ENCODE measurements around the gene FHAD1.

The FHAD1 gene

DNA sequence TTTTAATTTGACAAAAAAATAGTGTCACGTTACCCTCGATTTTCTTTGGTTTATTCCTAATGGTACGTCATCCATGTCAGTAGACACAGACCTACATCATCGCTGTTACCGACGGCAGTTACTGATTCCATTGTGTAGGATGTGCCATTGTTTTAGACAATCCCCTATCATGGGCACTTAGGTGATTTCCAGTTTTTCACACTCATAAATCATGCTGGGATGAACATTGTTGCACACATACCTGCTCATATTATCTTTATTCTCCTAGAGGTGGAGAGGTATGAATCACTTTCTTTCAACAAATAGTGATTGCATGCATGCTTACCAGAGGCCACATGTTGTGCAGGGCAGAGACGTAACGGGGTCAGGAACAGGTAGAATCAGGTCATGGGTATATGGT is 83.0 kb downstream of the FHAD1 start:
- DNase-seq = no peak

DNA sequence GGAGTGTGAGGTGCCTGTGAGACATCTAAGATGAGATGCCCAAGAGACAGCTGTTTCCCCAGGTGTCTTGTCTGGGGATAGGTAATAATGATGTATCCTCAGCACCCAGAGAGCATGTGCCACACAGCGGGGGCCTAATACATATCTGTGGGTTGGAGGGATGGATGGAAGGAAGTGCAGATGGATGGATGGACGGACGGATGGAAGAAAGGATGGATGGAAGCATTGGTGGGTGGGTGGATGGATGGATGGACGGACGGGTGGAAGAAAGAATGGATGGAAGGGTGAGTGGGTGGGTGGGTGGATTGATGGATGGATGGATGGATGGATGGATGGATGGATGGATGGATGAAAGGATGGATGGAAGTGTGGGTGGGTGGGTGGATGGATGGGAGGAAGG is 84.2 kb downstream of the FHAD1 start:
- no peak for DNase-seq

DNA sequence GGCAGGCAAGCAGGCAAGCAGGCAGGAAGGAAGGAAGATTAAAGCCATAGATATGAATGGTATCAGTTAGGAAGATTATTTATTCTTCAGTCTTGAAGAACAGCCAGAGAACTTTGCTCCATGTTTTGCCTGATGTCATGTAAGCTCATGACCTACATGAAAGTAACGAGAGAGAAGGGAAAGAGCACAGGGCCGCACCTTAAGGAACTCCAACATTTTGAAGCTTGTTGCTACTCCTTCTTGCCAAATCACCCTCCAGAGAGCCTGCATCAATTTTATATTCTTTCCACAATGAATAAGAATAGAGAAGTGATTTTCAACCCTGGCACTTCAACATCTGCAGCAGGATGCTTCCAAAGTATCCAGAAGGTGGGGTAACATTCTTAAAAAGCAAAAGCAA is 84.7 kb downstream of the FHAD1 start:
- DNase-seq = no peak

DNA sequence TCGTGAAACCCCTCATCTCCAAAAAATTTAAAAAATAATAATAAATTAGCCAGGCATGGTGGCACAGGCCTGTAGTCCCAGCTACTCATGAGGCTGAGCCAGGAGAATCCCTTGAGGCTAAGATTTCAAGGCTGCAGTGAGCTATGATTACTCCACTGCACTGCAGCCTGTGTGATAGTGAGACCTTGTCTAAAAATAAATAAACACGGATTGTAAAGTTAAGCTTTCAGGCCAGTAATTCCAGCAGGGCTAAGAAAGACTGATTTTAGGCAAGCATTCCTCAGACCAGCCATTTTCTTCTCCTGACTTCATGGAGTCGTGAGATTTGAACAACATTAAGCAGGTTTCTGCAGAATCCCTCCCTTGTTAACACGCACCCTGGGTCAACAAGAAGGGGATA is 85.5 kb downstream of the FHAD1 start:
- no peak for DNase-seq

DNA sequence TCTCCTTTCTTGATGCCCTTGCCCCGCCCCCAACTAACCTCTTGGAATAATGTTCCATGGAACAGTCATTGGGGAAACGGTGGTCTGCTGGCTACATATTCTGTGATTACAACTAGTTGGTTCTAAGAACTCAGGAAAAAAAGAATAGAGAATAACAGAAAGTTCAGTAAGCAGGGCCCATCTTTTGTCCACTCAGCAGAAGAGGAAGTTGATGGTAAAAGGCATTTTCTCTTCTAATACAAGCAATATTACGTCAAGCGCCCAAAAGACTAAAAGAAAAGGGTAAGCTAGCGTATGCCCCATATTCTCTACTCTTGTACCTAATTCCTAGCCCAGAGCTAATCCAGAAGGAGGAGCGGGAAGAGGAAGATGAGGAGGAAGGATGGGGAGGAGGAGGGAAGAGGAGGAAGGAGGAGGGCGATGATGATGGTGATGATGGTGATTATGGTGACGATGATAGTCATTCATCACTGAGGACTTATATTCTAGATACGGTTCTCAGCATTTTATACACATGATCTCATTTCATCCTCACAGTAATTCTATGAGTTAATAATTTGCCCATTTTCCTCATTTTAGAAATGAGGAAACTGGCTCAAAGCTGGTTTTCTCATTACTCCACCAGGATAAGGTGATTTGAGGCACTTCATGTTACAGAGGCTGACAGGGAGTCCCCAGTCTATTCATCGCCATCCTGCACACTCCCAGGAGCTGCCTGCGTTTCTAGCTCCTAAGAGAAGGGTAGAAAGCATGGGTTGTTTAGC is 86.1 kb downstream of the FHAD1 start:
- DNase-seq = no peak

DNA sequence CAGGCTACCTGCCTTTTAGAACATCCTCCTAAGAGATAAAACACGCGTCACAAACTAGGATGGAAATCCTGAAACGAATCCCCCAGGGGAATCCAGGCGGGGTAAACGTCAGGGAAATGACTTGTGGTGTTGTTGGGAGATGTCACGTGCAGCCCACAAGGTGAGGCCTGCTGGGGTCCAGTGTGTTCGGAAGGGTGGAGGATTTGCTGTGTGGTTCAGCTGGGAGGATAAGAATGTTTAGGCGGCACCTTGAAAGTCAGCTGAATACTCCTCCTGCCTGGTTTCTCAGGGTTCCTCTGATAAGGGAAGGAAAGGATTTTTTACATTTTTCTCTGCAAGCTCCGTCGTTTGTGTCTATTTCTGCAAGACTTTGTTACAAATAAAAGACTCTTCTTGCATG is 88.0 kb downstream of the FHAD1 start:
- DNase-seq = no peak

DNA sequence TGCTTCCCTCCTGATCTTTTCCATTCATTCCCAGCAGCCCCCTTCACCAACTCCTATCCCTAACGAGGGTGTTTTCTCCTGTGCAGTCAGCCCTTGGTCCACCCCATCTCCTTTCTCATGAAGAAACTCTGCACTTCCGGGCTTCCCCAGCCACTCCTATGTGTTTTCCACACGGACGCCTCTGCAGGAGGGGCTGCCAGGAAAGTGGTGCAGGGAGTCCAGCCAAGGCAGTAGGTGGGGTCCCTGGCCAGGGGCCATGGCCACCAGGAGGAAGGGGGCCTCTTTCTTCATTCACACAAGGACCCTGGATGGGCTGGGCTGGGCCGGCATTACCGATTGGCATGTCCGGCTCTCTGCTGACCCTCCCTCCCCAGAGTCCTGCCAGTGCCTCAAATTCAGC is 89.8 kb downstream of the FHAD1 start:
- DNase-seq = no peak

DNA sequence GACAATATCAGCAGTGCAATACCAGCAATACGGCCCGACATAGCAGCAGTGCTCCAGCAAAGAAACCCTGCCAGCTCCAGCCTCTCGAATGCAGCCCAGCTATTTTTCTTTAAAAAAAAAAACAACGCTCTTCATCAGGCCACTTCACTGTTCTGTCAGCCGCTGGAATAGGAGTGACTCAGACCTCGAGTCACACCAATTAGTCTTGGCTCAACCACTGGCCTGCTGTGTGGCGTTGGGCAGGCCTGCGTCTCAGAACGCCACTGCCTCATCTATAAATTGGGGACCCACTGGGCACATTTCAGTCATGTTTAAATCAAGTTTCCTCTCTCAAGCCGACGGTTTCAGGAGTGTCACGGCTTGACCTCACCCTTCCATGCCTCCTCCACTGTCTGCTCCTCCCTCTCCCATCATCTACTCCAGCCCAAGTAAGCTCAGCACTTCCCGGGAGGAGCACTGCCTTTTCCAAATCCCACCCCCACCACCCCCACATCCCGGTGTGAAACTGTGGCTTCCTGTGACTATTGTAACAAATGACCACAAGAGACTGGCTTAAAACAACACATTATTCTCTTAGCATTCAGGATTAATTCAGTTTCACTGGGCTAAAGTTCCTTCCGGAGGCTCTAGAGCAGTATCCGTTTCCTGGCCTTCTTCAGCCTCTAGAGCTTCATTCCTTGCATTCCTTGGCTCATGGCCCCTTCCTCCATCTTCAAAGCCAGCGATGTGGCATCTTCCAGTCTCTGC is 90.8 kb downstream of the FHAD1 start:
- no peak for DNase-seq

DNA sequence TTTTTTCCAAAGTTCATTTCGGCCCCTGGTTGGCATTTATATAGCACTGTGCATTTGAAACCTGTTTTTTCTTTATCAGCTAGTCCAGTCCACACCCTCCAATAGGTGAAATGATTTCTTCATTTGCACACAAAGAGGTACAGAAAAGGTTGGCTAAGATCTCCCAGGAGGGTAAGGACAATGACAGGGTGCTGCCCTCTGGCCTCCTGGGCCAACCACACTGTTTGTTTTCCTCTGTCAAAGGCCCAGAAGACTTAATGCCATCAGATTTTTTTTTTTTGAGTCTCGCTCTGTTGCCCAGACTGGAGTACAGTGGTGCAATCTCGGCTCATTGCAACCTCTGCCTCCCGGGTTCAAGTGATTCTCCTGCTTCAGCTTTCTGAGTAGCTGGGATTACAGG is 92.5 kb downstream of the FHAD1 start:
- DNase-seq = no peak

DNA sequence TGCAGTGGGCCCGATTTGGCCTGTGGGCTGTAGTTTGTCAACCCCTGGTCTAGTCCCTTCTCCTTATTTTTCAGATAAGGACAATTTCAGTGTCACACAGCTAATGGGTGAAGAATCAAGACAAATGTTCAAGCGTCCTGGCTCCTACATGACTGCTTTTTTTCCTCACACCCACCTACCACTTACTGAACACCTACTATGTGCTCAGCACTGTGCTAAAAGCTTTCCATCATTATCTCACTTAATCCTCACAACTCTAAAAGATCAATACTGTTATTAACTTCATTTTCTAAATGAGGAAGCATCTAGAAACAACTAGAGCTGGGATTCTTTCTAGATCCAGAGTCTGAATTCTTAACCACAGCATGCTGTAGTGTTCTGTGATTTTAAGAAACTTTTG is 94.2 kb downstream of the FHAD1 start:
- DNase-seq = no peak

DNA sequence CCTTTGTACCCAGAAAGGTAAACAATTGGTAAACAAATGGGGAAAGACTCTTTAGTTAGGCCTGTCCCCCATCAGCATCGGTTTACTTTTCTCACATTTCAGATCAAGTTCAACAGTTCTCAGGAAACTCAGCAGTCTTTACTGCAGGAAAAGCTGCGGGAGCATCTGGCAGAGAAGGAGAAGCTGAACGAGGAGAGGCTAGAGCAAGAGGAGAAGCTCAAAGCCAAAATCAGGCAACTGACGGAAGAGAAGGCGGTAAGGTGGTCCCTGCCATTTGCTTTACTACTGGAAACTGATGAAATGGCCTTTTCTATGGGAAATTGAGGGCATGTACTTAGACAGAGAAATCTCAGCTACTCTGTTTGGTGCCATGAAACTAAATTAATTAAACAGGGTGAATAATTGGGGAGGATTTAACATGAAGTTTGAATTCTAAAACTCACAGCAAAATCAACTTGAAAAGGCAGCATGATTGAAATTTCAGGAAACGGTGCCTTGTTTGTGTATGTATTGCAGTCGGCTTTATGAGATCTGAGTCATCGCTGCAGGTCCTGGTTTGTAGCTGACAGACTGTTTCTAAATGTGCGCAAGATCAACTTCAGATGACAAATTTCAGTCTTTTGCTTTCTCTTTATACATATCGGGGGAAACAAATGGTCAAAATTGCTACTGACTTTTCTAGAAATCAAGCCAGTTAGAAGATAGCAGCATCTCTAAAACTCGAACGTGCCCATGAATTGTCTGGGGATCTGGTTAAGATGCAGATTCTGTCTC is 94.8 kb downstream of the FHAD1 start:
- peak; percentile 13 for DNase-seq

DNA sequence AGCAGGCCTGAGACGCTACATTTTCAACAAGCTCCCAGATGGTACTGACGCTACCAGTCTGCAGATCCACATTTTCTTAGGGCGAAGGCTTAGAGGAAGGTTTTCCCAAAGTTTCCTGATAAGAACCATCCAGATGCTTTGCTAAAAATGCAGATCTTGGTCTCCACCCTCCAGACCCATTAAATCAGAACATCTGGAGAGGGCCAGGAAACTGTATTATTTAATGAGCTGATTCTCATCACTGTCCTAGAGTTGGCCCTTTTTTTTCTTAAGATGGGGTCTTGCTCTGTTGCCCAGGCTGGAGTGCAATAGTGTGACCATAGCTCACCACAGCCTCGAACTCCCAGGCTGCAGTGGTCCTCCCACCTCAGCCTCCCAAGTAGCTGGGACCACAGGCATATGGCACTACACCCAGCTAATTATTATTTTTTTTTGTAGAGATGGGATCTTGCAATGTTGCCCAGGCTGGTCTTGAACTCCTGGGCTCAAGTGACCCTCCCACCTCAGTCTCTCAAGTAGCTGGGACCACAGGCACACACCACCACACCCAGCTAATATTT is 95.5 kb downstream of the FHAD1 start:
- no peak for DNase-seq

DNA sequence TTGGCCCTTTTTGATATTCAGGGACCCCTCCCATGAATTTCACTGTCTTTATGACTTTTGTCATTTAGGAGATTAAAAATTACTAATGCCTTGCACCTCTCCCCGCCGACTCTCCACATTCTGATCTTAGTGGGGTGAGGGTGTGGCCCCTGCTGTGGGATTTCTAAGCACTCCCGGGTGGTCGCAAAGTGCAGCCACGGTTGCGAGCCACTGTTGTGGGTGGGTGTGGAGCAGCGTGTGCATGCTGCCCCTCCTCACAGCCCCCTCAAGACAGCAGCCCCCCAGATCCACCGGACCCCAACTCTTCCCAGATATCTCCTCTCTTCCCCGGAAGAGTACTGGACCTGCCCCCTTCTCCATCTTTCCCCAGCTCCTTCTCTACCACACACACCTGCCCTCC is 96.1 kb downstream of the FHAD1 start:
- DNase-seq = no peak

DNA sequence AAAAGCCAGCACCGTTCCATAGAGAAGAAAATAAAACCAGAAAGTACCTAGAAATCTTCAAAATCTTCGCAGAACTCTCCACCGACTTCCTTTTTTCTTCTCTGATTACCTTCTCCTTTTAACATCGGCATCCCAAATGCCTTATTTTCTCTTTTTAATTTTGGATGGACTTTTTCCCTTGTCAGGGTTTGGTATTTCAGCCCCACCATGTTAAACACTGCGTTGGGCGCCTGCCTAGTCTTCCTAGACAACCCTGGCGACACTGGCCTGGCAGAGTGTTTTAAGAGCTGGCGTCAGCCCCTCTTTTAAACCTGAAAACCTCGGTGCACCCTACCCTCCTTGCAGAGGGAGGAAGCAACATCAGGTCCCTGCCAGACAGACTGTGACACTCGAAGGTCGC is 96.7 kb downstream of the FHAD1 start:
- DNase-seq = no peak

DNA sequence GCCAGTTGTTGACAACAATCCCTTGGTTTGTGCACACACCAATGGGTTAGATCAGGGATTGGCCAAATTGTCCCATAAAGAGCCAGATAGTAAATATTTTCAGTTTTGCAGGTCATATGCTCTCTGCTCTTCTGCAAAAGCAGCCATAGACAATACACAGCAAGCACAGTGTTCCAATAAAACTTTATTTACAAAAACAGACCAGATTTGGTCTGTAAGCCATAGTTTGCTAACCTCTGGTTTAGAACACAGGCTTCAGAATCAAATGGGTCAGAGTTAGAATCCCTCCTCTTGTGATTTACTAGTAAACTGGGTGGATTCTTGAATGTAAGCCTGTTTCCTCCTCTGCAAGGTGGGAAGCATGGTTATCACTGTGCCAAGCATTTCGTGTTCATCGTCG is 97.4 kb downstream of the FHAD1 start:
- no peak for DNase-seq

DNA sequence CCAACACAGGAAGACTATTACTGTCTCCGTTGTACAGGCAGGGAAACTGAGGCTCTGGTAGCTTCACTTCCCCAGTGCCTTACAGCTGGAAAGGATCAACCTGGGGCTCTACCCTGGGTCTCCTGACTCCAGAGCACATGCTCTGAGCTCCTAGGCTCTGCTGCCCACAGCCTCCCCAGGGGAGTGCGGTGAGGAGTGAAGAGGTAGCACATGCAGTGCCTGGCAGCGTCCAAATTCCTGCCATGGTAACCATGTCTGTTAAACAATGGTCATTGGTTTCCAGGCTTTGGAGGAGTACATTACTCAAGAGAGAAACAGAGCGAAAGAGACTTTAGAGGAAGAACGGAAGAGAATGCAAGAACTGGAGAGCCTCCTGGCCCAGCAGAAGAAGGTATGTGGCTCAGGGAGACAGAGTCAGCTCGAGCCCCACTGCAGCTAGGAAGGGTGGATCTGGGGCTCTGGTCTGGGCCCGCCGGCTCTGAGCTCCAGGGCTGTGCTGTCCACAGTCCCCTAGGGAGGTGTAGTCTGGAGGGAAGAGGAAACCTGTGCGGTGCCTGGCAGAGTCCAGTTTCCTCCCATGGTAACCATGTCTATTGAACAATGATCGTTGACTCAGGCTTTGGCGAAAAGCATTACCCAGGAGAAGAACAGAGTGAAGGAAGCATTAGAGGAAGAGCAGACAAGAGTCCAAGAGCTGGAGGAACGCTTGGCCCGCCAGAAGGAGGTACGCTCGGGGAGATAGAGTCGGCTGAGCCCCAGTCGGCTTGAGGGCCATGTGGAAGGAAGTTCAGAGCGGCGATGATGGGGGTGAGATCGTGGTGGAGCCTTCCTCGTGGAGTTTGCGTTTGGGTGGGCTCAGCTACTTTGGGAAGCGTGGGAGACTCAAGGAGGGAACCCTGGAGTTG is 98.0 kb downstream of the FHAD1 start:
- DNase-seq = no peak

DNA sequence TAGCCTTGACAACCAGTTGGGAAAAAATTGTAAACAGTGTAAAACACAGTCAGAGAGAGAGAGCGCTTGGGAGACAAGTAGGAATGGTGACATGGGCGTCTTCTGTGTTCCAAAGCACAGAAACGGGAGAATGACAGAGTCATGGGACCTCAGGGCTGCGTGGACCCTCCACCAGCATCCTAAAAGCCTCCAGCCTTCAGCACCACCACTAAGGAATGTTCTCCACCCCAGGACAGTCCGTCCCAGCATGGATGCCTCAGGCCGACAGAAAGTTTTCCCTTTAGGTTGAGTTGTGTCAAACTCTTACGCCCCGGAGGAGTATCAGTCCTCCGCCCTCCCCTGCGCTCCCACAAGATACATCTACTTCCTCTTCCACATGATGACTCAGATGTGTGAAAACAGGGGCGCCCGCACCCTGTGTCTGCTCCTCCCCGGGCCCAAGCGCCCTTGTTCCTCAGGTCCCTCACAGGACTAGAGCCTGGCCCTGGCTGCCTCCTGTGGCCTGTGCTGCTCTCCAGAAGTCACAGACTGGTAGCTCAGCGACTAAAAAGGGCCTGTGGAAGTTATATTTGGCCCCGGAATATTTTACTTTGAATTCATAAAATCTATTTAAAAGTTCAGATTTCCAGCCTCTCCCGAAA is 98.8 kb downstream of the FHAD1 start:
- peak; percentile 74 for DNase-seq

DNA sequence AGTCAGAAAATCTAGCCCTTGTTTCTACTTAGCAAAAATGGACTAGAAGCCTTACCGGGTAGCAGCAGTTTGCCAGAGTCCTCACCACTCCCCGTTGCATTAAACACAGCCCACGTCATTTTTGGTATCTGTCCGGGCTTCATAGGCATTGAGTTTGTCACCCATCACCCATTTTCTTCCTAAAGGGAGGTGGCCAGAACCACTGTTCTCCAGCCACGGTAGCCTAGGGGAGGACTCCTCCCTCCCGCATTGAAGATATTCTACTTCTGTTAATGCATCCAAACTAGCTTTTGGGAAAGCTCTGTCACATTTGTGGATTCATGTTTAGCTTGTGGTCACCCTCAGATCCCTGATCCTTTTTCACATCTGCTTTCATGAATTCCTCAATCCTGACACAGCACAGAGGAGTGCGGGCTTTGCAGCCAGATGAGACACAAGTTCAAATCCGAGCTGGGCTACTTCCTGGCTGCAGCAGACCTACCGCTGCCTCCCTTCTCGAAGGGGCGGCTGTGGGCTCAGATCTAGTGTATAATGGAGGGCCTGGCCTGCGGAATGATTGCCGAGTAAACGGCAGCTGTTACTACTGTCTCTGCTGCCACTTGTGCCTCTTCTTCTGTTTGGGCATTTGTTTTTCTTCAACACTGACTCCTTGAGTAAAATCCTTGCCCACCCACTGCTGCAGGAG is 99.5 kb downstream of the FHAD1 start:
- DNase-seq = no peak

DNA sequence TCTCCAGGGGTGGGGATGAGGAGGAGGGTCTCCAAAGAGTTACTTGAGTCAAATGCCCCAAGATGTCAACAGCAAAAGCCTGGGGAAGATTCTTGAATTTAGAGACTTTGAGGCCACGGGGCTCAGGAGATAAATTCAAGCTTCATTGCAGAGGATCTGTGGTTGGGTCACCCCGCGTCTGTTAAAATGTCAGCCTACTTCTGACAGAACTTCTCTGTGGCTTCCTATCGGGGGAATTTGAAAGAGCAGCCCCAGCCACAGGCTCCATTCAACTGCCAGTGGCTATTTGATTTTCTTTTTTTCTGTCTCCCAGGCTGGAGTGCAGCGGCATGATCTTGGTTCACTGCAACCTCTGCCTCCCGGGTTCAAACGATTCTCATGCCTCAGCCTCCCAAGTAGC is 100.2 kb downstream of the FHAD1 start:
- DNase-seq = peak; percentile 27

DNA sequence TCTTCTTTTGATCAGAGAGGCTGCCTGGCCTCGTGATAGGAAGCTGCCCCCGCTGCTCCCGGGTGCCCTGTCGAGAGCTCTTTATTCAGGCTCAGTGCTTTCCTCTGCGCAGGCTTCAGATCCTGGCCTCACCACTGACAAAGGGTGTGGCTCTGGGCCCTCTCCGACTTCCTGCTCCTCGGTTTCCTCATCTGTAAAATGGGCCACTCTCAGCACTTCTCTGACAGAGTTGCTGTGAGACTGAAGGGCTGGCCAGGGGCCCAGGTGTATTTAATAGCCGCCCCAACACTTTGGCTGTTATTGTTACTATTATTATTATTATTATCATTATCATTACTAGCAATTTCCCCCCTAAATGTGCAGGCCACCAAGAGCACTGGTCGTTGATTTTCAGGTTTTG is 101.6 kb downstream of the FHAD1 start:
- no peak for DNase-seq

DNA sequence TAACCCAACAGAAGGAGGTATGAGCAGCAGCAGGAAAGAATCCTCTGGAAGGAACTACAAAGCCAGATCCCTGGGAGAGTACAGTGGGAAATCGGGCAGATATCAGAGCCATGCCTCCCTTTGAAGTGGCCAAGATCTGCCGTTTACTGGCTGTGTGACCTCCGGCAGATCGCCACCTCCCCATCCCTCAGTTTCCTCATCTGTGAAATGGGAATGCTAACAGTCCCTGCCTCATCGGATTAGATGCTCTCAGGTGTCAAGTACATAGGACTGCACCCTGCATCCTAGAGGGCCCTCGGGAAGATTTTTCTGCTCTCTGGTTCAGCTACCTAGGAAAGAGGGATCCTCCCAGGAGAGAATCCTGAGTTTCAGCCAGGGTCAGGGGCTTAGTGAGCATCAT is 102.1 kb downstream of the FHAD1 start:
- DNase-seq = no peak
